Measurements from ENCODE around the gene THOC6. TPM values are rescaled to one million over a fixed set of nuclear protein-coding genes. Genes with fewer than 3 reads are reported as not detected.

Gene THOC6
- total and polyA plus RNA-seq, 9 of the 15 experiments (the other 6 are each of a cell fraction or from before 2014, with no cell fraction given) = 2.5 to 65.4 (median 42.3) TPM

DNA sequence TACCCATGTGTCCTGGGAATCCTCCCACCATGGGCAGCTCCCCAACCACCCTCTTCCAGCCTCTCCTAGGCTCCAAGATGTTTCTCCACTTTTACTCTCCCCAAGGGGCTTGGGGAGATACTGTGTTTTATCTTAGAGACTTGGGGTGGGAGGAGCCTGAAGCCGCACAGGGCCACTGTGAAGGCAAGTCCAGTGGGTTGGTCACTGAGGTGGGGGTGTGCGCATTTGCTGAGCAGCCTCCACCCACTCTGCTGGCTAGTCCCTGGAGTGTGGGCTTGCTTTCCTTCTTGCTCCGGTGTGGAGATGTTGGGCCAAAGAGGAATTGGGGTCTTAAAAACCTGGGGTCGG lies 15.2 kb upstream of the THOC6 start:
- peak overlapping the region; percentile 78 to 90 for H3K9ac ChIP-seq (ENCODE audit: insufficient read depth in 1 of 2, low read depth in 2 of 2, low read length in 2 of 2)
- H3K36me3 ChIP-seq (ENCODE audit: control insufficient read depth, insufficient read depth, low read length) = peaks cover 3% of the 10 kb centered on the region; the same call in 2 of the 3 replicates
- in situ Hi-C loops (cut with MboI) (no loop called here), intact Hi-C loops (cut with micrococcal nuclease) (loop anchor here (1.0 kb wide), 1 partner anchor 12 kb away; the partner anchor contains the start of gene TNFRSF12A)
- H3K27me3 ChIP-seq (ENCODE audit: control insufficient read depth in 2 of 2, insufficient read depth in 2 of 2, low read length in 2 of 2) = no peaks in the 10 kb centered on the region
- no peaks in the 10 kb centered on the region for H3K9me1 ChIP-seq (ENCODE audit: control insufficient read depth, insufficient read depth, low read length)
- BruUV-seq (replicated peaks) = no TSS peak
- H3K4me1 ChIP-seq (replicated peaks in 1 of 2; ENCODE audit: control insufficient read depth in 2 of 2, insufficient read depth in 2 of 2, low read length in 2 of 2) = peaks cover 39 to 73% of the 10 kb centered on the region in 2 experiments
- POLR2A ChIA-PET = interaction anchor here (0.6 to 3.2 kb wide), 5 partner anchors 11 to 494 kb away, joined by 3 to 29 read pairs (median 5); partner anchors contain the start of genes HCFC1R1, THOC6 and TNFRSF12A
- CTCF ChIA-PET (ENCODE audit: low intra/inter-chr PET ratio) = no interaction called here
- H3K9me3 ChIP-seq (replicated peaks; ENCODE audit: control insufficient read depth, insufficient read depth, low read depth, low read length) = no peaks in the 10 kb centered on the region
- H3K79me2 ChIP-seq (ENCODE audit: control insufficient read depth, insufficient read depth, low read length) = peaks cover 22% of the 10 kb centered on the region
- H4K20me1 ChIP-seq (replicated peaks; ENCODE audit: control insufficient read depth, insufficient read depth, low read length) = no peaks in the 10 kb centered on the region
- H3K27ac ChIP-seq (ENCODE audit: extremely low read depth, low read depth, low read length) = peak overlapping the region; percentile 90
- H3K4me2 ChIP-seq (ENCODE audit: insufficient read depth, low read length) = peak overlapping the region; percentile 90
- peak; percentile 97 for FAIRE-seq
- WGBS (ENCODE audit: insufficient coverage, low coverage, missing lambda C conversion rate) = 2% methylated on average over 4 of the region's 4 CpGs
- peak overlapping the region; percentile 73 for H2AFZ ChIP-seq (ENCODE audit: low read depth, low read length)
- peak; percentile 67 for ATAC-seq
- H3K4me3 ChIP-seq = peak overlapping the region; percentile 8; the same call in 1 of the 2 replicates
- DNase-seq (ENCODE audit: extremely low read depth in 1 of 4, low spot score in 3 of 4) = peak; percentile 64 to 92 (median 74)
- TF ChIP-seq ELF1 (tag; IDR thresholded peaks at IDR 0.05) (no peak), RCOR1 (IDR thresholded peaks at IDR 0.05; ENCODE audit: borderline replicate concordance in 1 of 2, low read depth in 2 of 2, low read length in 2 of 2) (0 out of 4 replicates have a peak, but pooled peaks of 1 of the 2 experiments have one; percentile 2), POLR2B (IDR thresholded peaks at IDR 0.05; ENCODE audit: low read depth, partially characterized antibody) (no peak), EGR1 (conservative IDR thresholded peaks at IDR 0.05) (peak; percentile 78), MAFG (tag; conservative IDR thresholded peaks at IDR 0.05) (no peak), TCF3 (CRISPR knock-in tag; IDR thresholded peaks at IDR 0.05) (peak; percentile 10; the same call in 1 of the 2 replicates), U2AF2 (optimal IDR thresholded peaks at IDR 0.05; ENCODE audit: low read depth, low read length) (no peak), CCAR2 (IDR thresholded peaks at IDR 0.05; ENCODE audit: low read depth, low read length) (no peak), POLR2A (conservative IDR thresholded peaks at IDR 0.05) (peak; percentile 64; the same call in 1 of the 2 replicates), MTA3 (IDR thresholded peaks at IDR 0.05; ENCODE audit: borderline replicate concordance) (no peak), NRF1 (conservative IDR thresholded peaks at IDR 0.05 in 1 of 2, IDR thresholded peaks at IDR 0.05 in 1 of 2) (peak; percentile 75 to 79), PTTG1 (tag; IDR thresholded peaks at IDR 0.05; ENCODE audit: low read depth) (no peak), JUND (IDR thresholded peaks at IDR 0.05; ENCODE audit: borderline replicate concordance, low read depth, low read length) (peak; percentile 56; the same call in 1 of the 2 replicates), JUND (tag; IDR thresholded peaks at IDR 0.05; ENCODE audit: borderline replicate concordance, low read depth, low read length) (no peak; the same call in 2 of the 3 replicates)
- TF ChIP-seq, protein P1, sequence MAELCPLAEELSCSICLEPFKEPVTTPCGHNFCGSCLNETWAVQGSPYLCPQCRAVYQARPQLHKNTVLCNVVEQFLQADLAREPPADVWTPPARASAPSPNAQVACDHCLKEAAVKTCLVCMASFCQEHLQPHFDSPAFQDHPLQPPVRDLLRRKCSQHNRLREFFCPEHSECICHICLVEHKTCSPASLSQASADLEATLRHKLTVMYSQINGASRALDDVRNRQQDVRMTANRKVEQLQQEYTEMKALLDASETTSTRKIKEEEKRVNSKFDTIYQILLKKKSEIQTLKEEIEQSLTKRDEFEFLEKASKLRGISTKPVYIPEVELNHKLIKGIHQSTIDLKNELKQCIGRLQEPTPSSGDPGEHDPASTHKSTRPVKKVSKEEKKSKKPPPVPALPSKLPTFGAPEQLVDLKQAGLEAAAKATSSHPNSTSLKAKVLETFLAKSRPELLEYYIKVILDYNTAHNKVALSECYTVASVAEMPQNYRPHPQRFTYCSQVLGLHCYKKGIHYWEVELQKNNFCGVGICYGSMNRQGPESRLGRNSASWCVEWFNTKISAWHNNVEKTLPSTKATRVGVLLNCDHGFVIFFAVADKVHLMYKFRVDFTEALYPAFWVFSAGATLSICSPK (IDR thresholded peaks at IDR 0.05; ENCODE audit: borderline replicate concordance) = no peak
- TF ChIP-seq, protein P2, sequence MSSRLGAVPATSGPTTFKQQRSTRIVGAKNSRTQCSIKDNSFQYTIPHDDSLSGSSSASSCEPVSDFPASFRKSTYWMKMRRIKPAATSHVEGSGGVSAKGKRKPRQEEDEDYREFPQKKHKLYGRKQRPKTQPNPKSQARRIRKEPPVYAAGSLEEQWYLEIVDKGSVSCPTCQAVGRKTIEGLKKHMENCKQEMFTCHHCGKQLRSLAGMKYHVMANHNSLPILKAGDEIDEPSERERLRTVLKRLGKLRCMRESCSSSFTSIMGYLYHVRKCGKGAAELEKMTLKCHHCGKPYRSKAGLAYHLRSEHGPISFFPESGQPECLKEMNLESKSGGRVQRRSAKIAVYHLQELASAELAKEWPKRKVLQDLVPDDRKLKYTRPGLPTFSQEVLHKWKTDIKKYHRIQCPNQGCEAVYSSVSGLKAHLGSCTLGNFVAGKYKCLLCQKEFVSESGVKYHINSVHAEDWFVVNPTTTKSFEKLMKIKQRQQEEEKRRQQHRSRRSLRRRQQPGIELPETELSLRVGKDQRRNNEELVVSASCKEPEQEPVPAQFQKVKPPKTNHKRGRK (tag; IDR thresholded peaks at IDR 0.05) = no peak
- TF ChIP-seq, protein P3, sequence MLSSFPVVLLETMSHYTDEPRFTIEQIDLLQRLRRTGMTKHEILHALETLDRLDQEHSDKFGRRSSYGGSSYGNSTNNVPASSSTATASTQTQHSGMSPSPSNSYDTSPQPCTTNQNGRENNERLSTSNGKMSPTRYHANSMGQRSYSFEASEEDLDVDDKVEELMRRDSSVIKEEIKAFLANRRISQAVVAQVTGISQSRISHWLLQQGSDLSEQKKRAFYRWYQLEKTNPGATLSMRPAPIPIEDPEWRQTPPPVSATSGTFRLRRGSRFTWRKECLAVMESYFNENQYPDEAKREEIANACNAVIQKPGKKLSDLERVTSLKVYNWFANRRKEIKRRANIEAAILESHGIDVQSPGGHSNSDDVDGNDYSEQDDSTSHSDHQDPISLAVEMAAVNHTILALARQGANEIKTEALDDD (IDR thresholded peaks at IDR 0.05) = peak; percentile 60
- TF ChIP-seq, protein P4, sequence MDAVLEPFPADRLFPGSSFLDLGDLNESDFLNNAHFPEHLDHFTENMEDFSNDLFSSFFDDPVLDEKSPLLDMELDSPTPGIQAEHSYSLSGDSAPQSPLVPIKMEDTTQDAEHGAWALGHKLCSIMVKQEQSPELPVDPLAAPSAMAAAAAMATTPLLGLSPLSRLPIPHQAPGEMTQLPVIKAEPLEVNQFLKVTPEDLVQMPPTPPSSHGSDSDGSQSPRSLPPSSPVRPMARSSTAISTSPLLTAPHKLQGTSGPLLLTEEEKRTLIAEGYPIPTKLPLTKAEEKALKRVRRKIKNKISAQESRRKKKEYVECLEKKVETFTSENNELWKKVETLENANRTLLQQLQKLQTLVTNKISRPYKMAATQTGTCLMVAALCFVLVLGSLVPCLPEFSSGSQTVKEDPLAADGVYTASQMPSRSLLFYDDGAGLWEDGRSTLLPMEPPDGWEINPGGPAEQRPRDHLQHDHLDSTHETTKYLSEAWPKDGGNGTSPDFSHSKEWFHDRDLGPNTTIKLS (IDR thresholded peaks at IDR 0.05; ENCODE audit: borderline replicate concordance, low read depth) = no peak

All from K562 (cell line).